ENCODE data around the gene GNA14. TPM values are rescaled to one million over a fixed set of nuclear protein-coding genes. Genes with fewer than 3 reads are reported as not detected.

The GNA14 gene
- total RNA-seq, 1 donor from 2014 or later, result 0.32 TPM

GRCh38 chr9:77673941-77674791 is 26.0 kb upstream of the GNA14 start:
- TF ChIP-seq, protein P1, sequence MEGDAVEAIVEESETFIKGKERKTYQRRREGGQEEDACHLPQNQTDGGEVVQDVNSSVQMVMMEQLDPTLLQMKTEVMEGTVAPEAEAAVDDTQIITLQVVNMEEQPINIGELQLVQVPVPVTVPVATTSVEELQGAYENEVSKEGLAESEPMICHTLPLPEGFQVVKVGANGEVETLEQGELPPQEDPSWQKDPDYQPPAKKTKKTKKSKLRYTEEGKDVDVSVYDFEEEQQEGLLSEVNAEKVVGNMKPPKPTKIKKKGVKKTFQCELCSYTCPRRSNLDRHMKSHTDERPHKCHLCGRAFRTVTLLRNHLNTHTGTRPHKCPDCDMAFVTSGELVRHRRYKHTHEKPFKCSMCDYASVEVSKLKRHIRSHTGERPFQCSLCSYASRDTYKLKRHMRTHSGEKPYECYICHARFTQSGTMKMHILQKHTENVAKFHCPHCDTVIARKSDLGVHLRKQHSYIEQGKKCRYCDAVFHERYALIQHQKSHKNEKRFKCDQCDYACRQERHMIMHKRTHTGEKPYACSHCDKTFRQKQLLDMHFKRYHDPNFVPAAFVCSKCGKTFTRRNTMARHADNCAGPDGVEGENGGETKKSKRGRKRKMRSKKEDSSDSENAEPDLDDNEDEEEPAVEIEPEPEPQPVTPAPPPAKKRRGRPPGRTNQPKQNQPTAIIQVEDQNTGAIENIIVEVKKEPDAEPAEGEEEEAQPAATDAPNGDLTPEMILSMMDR (IDR thresholded peaks at IDR 0.05; ENCODE audit: partially characterized antibody, unreplicated experiment), result no peak
- H3K4me3 Mint-ChIP-seq (ENCODE audit: unreplicated experiment), result no peak overlapping the region
- H3K27me3 Mint-ChIP-seq (ENCODE audit: unreplicated experiment), result peaks cover 1% of the 10 kb centered on the region
- no peaks in the 10 kb centered on the region for H3K9me3 Mint-ChIP-seq (ENCODE audit: unreplicated experiment)
- no peak overlapping the region for H3K27ac Mint-ChIP-seq (ENCODE audit: unreplicated experiment)
- H3K36me3 Mint-ChIP-seq (ENCODE audit: unreplicated experiment), result no peaks in the 10 kb centered on the region
- H3K4me1 Mint-ChIP-seq (ENCODE audit: low read depth, unreplicated experiment), result no peaks in the 10 kb centered on the region
- DNase-seq, result no peak

DNA sequence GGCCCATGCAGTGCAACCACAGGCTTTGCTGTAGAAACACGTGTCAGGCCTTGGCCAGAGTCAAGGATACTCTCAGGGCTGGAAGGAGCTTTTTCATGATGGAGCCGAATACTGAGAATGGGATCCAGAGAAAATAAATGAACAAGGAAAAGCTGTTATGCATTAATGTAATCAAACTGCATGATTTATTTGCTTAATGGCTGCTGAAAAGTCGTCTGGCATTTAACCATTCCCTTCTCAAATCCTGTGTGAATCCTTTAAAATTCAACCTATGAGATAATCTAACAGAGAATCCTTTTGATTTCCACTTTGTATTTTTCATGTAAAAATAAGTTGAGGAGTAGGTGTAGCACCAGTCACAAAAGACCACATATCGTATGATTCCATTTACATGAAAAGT is 24.1 kb upstream of the GNA14 start:
- TF ChIP-seq, protein P1 (IDR thresholded peaks at IDR 0.05; ENCODE audit: partially characterized antibody, unreplicated experiment), result no peak
- DNase-seq, result no peak
- Mint-ChIP-seq H3K27ac (ENCODE audit: unreplicated experiment) (no peak overlapping the region), H3K36me3 (ENCODE audit: unreplicated experiment) (no peaks in the 10 kb centered on the region), H3K4me3 (ENCODE audit: unreplicated experiment) (no peak overlapping the region), H3K4me1 (ENCODE audit: low read depth, unreplicated experiment) (no peaks in the 10 kb centered on the region), H3K27me3 (ENCODE audit: unreplicated experiment) (peaks cover 1% of the 10 kb centered on the region), H3K9me3 (ENCODE audit: unreplicated experiment) (no peaks in the 10 kb centered on the region)

DNA sequence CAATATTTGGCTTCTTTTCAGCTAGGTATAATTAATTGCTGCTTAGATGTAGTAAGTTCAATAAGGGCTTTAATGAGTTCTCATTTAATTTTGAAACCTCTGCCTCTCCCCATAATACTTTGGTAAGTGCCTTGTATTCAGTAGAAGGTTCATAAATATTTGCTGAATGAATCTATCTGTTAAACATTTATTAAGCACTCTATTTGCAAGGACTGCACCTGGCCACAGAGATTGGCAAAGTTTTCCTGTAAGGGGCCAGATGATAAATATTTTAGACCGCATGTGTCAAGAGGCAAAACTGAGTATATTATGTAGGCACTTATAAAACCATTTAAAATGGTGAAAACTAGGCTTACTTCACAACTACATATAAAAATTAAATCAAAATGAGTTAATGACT is 19.0 kb upstream of the GNA14 start:
- H3K36me3 Mint-ChIP-seq (ENCODE audit: unreplicated experiment), result no peaks in the 10 kb centered on the region
- no peak overlapping the region for H3K27ac Mint-ChIP-seq (ENCODE audit: unreplicated experiment)
- no peaks in the 10 kb centered on the region for H3K4me1 Mint-ChIP-seq (ENCODE audit: low read depth, unreplicated experiment)
- H3K4me3 Mint-ChIP-seq (ENCODE audit: unreplicated experiment), result no peak overlapping the region
- TF ChIP-seq, protein P1 (IDR thresholded peaks at IDR 0.05; ENCODE audit: partially characterized antibody, unreplicated experiment), result no peak
- H3K9me3 Mint-ChIP-seq (ENCODE audit: unreplicated experiment), result peaks cover 2% of the 10 kb centered on the region
- no peak for DNase-seq
- H3K27me3 Mint-ChIP-seq (ENCODE audit: unreplicated experiment), result no peaks in the 10 kb centered on the region

GRCh38 chr9:77663754-77664153 is 15.6 kb upstream of the GNA14 start:
- H3K4me1 Mint-ChIP-seq (ENCODE audit: low read depth, unreplicated experiment), result no peaks in the 10 kb centered on the region
- no peaks in the 10 kb centered on the region for H3K36me3 Mint-ChIP-seq (ENCODE audit: unreplicated experiment)
- no peak overlapping the region for H3K4me3 Mint-ChIP-seq (ENCODE audit: unreplicated experiment)
- DNase-seq, result no peak
- TF ChIP-seq, protein P1 (IDR thresholded peaks at IDR 0.05; ENCODE audit: partially characterized antibody, unreplicated experiment), result no peak
- H3K27me3 Mint-ChIP-seq (ENCODE audit: unreplicated experiment), result peaks cover 1% of the 10 kb centered on the region
- peaks cover 2% of the 10 kb centered on the region for H3K9me3 Mint-ChIP-seq (ENCODE audit: unreplicated experiment)
- no peak overlapping the region for H3K27ac Mint-ChIP-seq (ENCODE audit: unreplicated experiment)

DNA sequence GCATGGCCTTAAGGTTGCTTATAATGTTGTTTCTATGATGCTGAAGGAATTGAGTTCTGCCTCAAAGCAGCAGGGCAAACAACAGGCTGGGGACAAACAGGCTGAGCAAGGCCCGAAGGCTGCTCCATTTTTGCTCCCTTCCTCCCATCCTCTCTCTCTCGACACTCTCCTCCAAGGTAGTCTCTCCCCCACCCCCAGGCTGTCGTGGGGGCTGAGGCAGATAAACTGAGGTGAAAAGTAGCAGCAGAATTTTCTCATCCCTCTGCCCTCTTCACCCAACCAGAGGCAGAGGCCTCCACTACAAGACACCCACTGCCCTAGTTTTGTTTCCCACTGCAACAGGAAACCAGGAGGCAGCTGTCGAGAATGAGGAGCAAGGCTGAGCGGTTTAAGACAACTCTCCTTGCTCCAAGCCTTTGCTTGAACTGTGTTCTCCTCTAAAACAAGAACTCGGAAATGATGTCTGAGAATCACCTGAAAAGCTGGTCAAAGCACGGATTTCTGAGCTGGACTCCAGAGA is 13.5 kb upstream of the GNA14 start:
- Mint-ChIP-seq H3K9me3 (ENCODE audit: unreplicated experiment) (peaks cover 2% of the 10 kb centered on the region), H3K4me3 (ENCODE audit: unreplicated experiment) (no peak overlapping the region), H3K27ac (ENCODE audit: unreplicated experiment) (no peak overlapping the region), H3K4me1 (ENCODE audit: low read depth, unreplicated experiment) (no peaks in the 10 kb centered on the region), H3K27me3 (ENCODE audit: unreplicated experiment) (peaks cover 1% of the 10 kb centered on the region), H3K36me3 (ENCODE audit: unreplicated experiment) (no peaks in the 10 kb centered on the region)
- TF ChIP-seq, protein P1 (IDR thresholded peaks at IDR 0.05; ENCODE audit: partially characterized antibody, unreplicated experiment), result no peak
- no peak for DNase-seq

Measured in glutamatergic neuron (in vitro differentiated cells).